K562 (cell line): ENCODE measurements around the gene SLC26A6. TPM values are rescaled to one million over a fixed set of nuclear protein-coding genes. Genes with fewer than 3 reads are reported as not detected.

Experiments used
- ATAC-seq: fragments of 200-7000 bp; cut with Tn5 transposase; 3 replicates; pipeline ENCODE4 v1.9.1; 2020; ENCODE audit warnings: moderate library complexity
- BruUV-seq: library from RNA; stranded (reverse); fragments of 400-500 nt; replicated peaks from 2 replicates; lab custom pipeline; 2021; lab: Mats Ljungman, UMichigan
- CTCF ChIA-PET: fragments of 300-600 bp; formaldehyde crosslinking; extraction: SDS; loops from one replicate; lab custom pipeline; 2021; ENCODE audit warnings: low intra/inter-chr PET ratio; lab: Yijun Ruan, JAX
- POLR2A ChIA-PET: fragments of 300-600, 350-650 bp; sonication (Branson Sonifier 250); formaldehyde crosslinking; extraction: SDS; loops from one replicate; lab custom pipeline; 2021; ENCODE audit warnings: antibody characterized with exemption, inconsistent platforms; lab: Yijun Ruan, JAX
- DNase-seq, 4 experiments: peaks; one replicate each; pipeline versions ENCODE4 v3.0.0 to v3.0.0-alpha.2; 2011 to 2018; ENCODE audit warnings: low spot score in 3 of 4, mixed read lengths in 3 of 4; ENCODE audit errors: extremely low read depth in 1 of 4
- FAIRE-seq: peaks from 2 replicates; lab custom pipeline; 2011; peaks lifted over from hg19 to GRCh38; lab: Jason Lieb, UNC
- H2AFZ ChIP-seq: 2 replicates; pipeline ENCODE4 v1.6.0; 2011; ENCODE audit warnings: low read depth, low read length, control low read depth, inconsistent platforms
- H3K27ac ChIP-seq: fragments of 200-600 bp; 3 replicates; pipeline ENCODE4 v1.8.0; 2011; ENCODE audit warnings: low read depth, mild to moderate bottlenecking, control low read depth, inconsistent platforms, low read length, moderate library complexity, mixed read lengths; ENCODE audit errors: extremely low read depth
- H3K27me3 ChIP-seq, 2 experiments: fragments of 300-600 bp in 1 of 2; 2 replicates in 1 of 2; 3 replicates in 1 of 2; pipeline versions ENCODE4 v1.6.0 to v1.8.0; 2011; ENCODE audit warnings: inconsistent platforms in 2 of 2, low read length in 2 of 2, mild to moderate bottlenecking in 1 of 2, mixed read lengths in 1 of 2, moderate library complexity in 1 of 2; ENCODE audit not compliant: control insufficient read depth in 2 of 2, insufficient read depth in 2 of 2
- H3K36me3 ChIP-seq: fragments of 300-600 bp; 3 replicates; pipeline ENCODE4 v1.8.0; 2011; ENCODE audit warnings: mild to moderate bottlenecking, low read length, inconsistent platforms; ENCODE audit not compliant: control insufficient read depth, insufficient read depth
- H3K4me1 ChIP-seq, 2 experiments: fragments of 200-600 bp in 1 of 2; replicated peaks in 1 of 2; 2 replicates in 1 of 2; 3 replicates in 1 of 2; pipeline versions ENCODE4 v1.5.1 to v1.8.0; 2011; ENCODE audit warnings: inconsistent platforms in 2 of 2, low read length in 2 of 2, mild to moderate bottlenecking in 1 of 2, mixed read lengths in 1 of 2, moderate library complexity in 1 of 2; ENCODE audit not compliant: control insufficient read depth in 2 of 2, insufficient read depth in 2 of 2
- H3K4me2 ChIP-seq: 2 replicates; pipeline ENCODE4 v1.6.1; 2011; ENCODE audit warnings: low read length, control low read depth, inconsistent platforms, mixed read lengths; ENCODE audit not compliant: insufficient read depth
- H3K4me3 ChIP-seq: fragments of 200-600 bp; sonication (generic), shearing (Covaris generic); 2 replicates; pipeline ENCODE4 v1.5.1; 2016; ENCODE audit warnings: control low read depth, inconsistent platforms
- H3K79me2 ChIP-seq: fragments of 200-600 bp; 3 replicates; pipeline ENCODE4 v1.8.0; 2011; ENCODE audit warnings: low read length, inconsistent platforms; ENCODE audit not compliant: control insufficient read depth, insufficient read depth
- H3K9ac ChIP-seq, 2 experiments: 2 replicates each; pipeline versions ENCODE4 v1.6.0 to v1.6.1; 2011; ENCODE audit warnings: low read depth in 2 of 2, low read length in 2 of 2, control low read depth in 1 of 2, inconsistent platforms in 1 of 2, mild to moderate bottlenecking in 1 of 2, mixed read lengths in 1 of 2; ENCODE audit not compliant: insufficient read depth in 1 of 2
- H3K9me1 ChIP-seq: one replicate; pipeline ENCODE4 v1.6.0; 2011; ENCODE audit warnings: inconsistent platforms, mild to moderate bottlenecking, low read length, moderate library complexity; ENCODE audit not compliant: control insufficient read depth, insufficient read depth
- H3K9me3 ChIP-seq: replicated peaks from 2 replicates; pipeline ENCODE4 v1.5.1; 2011; ENCODE audit warnings: low read depth, low read length, inconsistent platforms; ENCODE audit not compliant: control insufficient read depth, insufficient read depth
- H4K20me1 ChIP-seq: replicated peaks from 2 replicates; pipeline ENCODE4 v1.6.1; 2011; ENCODE audit warnings: low read length, inconsistent platforms, mixed read lengths; ENCODE audit not compliant: control insufficient read depth, insufficient read depth
- CREBBP ChIP-seq: IDR thresholded peaks from one replicate; pipeline ENCODE4 v1.6.1; 2012; ENCODE audit warnings: low read depth, mild to moderate bottlenecking, control low read depth, inconsistent platforms, low read length
- GABPB2 ChIP-seq: fragments of 250-450 bp; sonication (Bioruptor Pico); conservative IDR thresholded peaks from 2 replicates; pipeline ENCODE4 v1.5.1; 2021; ENCODE audit warnings: mild to moderate bottlenecking
- NR4A1 ChIP-seq, 2 experiments: fragments of 250-450 bp in 1 of 2; fragments of 450-650 bp in 1 of 2; sonication (Bioruptor Pico) in 1 of 2; IDR thresholded peaks; 2 replicates each; pipeline versions ENCODE4 v1.4.0 to v1.6.1; 2016 to 2020; ENCODE audit warnings: mild to moderate bottlenecking in 2 of 2, missing compliant biosample characterization in 1 of 2, missing genetic modification characterization in 1 of 2, moderate library complexity in 1 of 2
- POLR2G ChIP-seq: fragments of 200-400 bp; formaldehyde crosslinking; IDR thresholded peaks from 2 replicates; pipeline ENCODE4 v1.6.1; 2017; ENCODE audit warnings: low read depth, mild to moderate bottlenecking, antibody characterized with exemption, low read length, moderate library complexity
- SMAD2 ChIP-seq: fragments of 150-350 bp; IDR thresholded peaks from 2 replicates; pipeline ENCODE4 v1.6.1; 2014; ENCODE audit warnings: low read depth, mild to moderate bottlenecking, low read length
- ZNF124 ChIP-seq: sonication (generic); formaldehyde crosslinking; IDR thresholded peaks from 2 replicates; pipeline ENCODE4 v1.8.1; 2022; ENCODE audit warnings: missing genetic modification reagents
- ZNF23 ChIP-seq: fragments of 250-450 bp; sonication (Bioruptor Pico); IDR thresholded peaks from 2 replicates; pipeline ENCODE4 v1.4.0; 2020; ENCODE audit warnings: mild to moderate bottlenecking
- WGBS: fragments of 100-300 bp; shearing (Covaris generic); methylation state at CpG from one replicate; pipeline ENCODE4 v1.1.6; 2016; ENCODE audit warnings: low coverage, mixed read lengths; ENCODE audit not compliant: insufficient coverage; ENCODE audit errors: missing lambda C conversion rate; 5-methylcytosine and 5-hydroxymethylcytosine counted together
- in situ Hi-C: fragments of 300-500 bp; cut with MboI; formaldehyde crosslinking; loops from 4 replicates; pipeline ENCODE4 v1.15.0; 2018; ENCODE audit warnings: inconsistent platforms, mixed read lengths
- intact Hi-C: fragments of 100-400 bp; cut with micrococcal nuclease; formaldehyde crosslinking; loops from 2 replicates; pipeline ENCODE4 v1.14.2; 2022
- polyA plus RNA-seq, 8 experiments: library from polyadenylated mRNA; depleted of rRNA in 4 of 8; stranded (reverse) in 5 of 8; unstranded in 3 of 8; fragments of >200 nt; fragmentation: Nextera tagmentation in 2 of 8; fragmentation: Illumina TruSeq in 1 of 8; extraction: Ambion mirVana in 2 of 8; extraction: Trizol in 1 of 8; gene quantifications; 2 replicates each; pipeline versions ENCODE4 v1.2.1 to v1.2.3, GENCODE V29; 2011 to 2014; ENCODE audit warnings: inconsistent platforms in 1 of 8, missing spikeins in 1 of 8
- total RNA-seq, 7 experiments: library from RNA; depleted of rRNA in 6 of 7; stranded (reverse); fragments of >200 nt in 6 of 7; fragmentation: Illumina TruSeq in 2 of 7; extraction: Trizol in 2 of 7; gene quantifications; 2 replicates each; pipeline versions ENCODE4 v1.2.1 to v1.2.3, GENCODE V29; 2011 to 2021; ENCODE audit warnings: low replicate concordance in 1 of 7

Gene SLC26A6
- total and polyA plus RNA-seq, 9 of the 15 experiments (the other 6 are each of a cell fraction or from before 2014, with no cell fraction given) = 2.1 to 27.2 (median 14.8) TPM

- TF ChIP-seq SMAD2 (no peak), ZNF124 (CRISPR knock-in tag) (peak; percentile 96), CREBBP (no peak), GABPB2 (CRISPR knock-in tag) (no peak)
Observed at GRCh38 chr3:48661501-48662144, 26.4 kb upstream of the SLC26A6 start (continued).

- H3K9ac ChIP-seq = no peak overlapping the region
Observed at GRCh38 chr3:48660800-48661400, 25.6 kb upstream of the SLC26A6 start.

More at GRCh38 chr3:48660800-48661400, 25.6 kb upstream of the SLC26A6 start:
- ChIA-PET POLR2A (interaction anchor here (1.5 kb wide), 1 partner anchor 9 kb away, joined by 5 read pairs; no protein-coding TSS in a partner anchor), CTCF (no interaction called here)
- no peak for ATAC-seq
- DNase-seq = no peak
- Histone ChIP-seq H3K4me3 (no peak overlapping the region), H3K9me3 (no peaks in the 10 kb centered on the region), H3K27me3 (no peaks in the 10 kb centered on the region; a peak in 1 of 5 replicates), H3K79me2 (no peaks in the 10 kb centered on the region), H4K20me1 (no peaks in the 10 kb centered on the region), H3K27ac (no peak overlapping the region), H3K4me1 (peaks cover 2 to 36% of the 10 kb centered on the region in 2 experiments; a peak in 4 of 5 replicates), H3K4me2 (no peak overlapping the region), H3K36me3 (no peaks in the 10 kb centered on the region; the same call in 2 of the 3 replicates), H3K9me1 (no peaks in the 10 kb centered on the region), H2AFZ (no peak overlapping the region)
- in situ Hi-C loops = no loop called here
- WGBS = 85% methylated on average over 21 of the region's 61 CpGs
- no TSS peak for BruUV-seq
- 0 out of 2 replicates have a peak, but pooled peaks have one; percentile 24 for TF ChIP-seq POLR2G
- TF ChIP-seq NR4A1 (CRISPR knock-in tag; IDR thresholded peaks at IDR 0.05) = no peak
- no peak for TF ChIP-seq NR4A1 (tag; IDR thresholded peaks at IDR 0.05)
- no peak for TF ChIP-seq ZNF23 (CRISPR knock-in tag)
- FAIRE-seq = no peak
- intact Hi-C loops = no loop called here
